DND-41 (cell line): ENCODE results near the gene IQSEC1.

Experiments
- EZH2 ChIP-seq: IDR thresholded peaks from 3 replicates; pipeline ENCODE4 v1.6.1; 2012; ENCODE audit warnings: borderline replicate concordance, low read depth, mild to moderate bottlenecking, moderate library complexity, low read length, inconsistent platforms; ENCODE audit not compliant: severe bottlenecking
- TF ChIP-seq, protein P1 (sequence below): IDR thresholded peaks from 2 replicates; pipeline ENCODE4 v1.5.1; 2012; ENCODE audit warnings: borderline replicate concordance, low read length, moderate library complexity, mild to moderate bottlenecking; ENCODE audit not compliant: poor library complexity, severe bottlenecking; ENCODE audit errors: extremely low read depth

DNA sequence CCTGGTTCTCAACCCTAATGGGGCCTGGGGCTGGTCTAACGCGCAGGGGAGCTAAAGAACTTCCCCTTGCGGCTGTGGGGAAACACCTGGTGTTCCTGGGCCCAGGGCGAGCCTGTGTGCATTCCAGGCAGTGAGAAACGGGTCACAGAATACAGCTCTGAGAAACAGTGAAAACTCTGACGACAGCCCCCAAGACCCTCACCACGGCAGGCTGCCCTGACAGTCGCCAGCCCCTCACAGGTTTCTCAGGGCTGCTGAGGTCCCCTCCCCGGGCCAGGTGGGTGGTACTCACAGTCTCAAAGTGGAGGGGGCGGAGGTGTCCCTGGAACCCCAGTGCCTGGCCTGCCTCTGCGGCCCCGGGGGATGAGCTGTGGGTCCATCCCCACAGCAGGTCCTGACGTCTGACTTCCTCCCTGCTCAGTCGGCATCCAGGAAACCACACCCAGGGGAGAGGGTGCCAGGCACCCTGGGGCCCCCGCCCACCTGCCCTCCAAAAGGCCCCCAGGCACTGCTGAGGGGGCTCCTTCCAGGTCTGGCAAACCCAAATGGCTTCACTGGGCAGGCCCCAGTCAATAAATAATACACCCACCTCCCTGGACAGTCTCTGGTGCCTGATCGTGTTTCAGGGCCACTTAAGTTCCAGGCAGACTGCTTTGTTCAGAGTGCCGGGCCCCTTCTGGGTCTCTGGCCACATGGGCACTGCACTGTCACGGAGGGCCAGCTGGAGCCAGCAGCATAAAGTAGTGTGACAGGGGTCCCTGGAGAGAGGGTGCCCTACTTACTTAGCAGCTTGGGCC, 57.7 kb downstream of the IQSEC1 start:
- TF ChIP-seq EZH2, result no peak
- TF ChIP-seq, protein P1, sequence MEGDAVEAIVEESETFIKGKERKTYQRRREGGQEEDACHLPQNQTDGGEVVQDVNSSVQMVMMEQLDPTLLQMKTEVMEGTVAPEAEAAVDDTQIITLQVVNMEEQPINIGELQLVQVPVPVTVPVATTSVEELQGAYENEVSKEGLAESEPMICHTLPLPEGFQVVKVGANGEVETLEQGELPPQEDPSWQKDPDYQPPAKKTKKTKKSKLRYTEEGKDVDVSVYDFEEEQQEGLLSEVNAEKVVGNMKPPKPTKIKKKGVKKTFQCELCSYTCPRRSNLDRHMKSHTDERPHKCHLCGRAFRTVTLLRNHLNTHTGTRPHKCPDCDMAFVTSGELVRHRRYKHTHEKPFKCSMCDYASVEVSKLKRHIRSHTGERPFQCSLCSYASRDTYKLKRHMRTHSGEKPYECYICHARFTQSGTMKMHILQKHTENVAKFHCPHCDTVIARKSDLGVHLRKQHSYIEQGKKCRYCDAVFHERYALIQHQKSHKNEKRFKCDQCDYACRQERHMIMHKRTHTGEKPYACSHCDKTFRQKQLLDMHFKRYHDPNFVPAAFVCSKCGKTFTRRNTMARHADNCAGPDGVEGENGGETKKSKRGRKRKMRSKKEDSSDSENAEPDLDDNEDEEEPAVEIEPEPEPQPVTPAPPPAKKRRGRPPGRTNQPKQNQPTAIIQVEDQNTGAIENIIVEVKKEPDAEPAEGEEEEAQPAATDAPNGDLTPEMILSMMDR, result no peak
